Measurements from ENCODE around the gene GRPR.

The GRPR gene

DNA sequence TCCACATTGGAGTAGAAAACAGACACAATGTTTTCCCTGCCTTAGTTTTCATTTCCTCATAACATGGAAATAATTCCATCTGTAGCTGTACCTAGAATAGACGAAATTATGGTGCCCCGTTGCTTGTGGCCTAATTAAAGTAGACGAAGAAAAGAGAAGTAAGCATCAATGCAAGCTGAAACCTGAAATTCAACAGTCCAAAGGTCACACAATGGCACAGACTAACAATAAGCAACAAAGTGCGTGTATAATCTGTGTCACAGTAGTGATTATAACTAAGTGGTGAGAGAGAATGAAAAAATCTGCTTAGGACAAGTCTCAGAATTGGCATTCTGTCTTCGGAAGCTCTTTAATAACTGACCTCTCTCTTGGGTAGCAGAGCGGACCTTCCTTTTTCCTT lies 68.2 kb downstream of the GRPR start:
- TF ChIP-seq, protein P1, sequence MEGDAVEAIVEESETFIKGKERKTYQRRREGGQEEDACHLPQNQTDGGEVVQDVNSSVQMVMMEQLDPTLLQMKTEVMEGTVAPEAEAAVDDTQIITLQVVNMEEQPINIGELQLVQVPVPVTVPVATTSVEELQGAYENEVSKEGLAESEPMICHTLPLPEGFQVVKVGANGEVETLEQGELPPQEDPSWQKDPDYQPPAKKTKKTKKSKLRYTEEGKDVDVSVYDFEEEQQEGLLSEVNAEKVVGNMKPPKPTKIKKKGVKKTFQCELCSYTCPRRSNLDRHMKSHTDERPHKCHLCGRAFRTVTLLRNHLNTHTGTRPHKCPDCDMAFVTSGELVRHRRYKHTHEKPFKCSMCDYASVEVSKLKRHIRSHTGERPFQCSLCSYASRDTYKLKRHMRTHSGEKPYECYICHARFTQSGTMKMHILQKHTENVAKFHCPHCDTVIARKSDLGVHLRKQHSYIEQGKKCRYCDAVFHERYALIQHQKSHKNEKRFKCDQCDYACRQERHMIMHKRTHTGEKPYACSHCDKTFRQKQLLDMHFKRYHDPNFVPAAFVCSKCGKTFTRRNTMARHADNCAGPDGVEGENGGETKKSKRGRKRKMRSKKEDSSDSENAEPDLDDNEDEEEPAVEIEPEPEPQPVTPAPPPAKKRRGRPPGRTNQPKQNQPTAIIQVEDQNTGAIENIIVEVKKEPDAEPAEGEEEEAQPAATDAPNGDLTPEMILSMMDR (IDR thresholded peaks at IDR 0.05; ENCODE audit: borderline replicate concordance, insufficient read depth, low read depth, low read length): no peak
- no peak overlapping the region for H3K4me3 ChIP-seq (ENCODE audit: low read depth, low read length)

- TF ChIP-seq, protein P1 (IDR thresholded peaks at IDR 0.05; ENCODE audit: borderline replicate concordance, insufficient read depth, low read depth, low read length): no peak
- H3K4me3 ChIP-seq (ENCODE audit: low read depth, low read length): no peak overlapping the region
Observed at GRCh38 chrX:16196829-16197228, 73.5 kb downstream of the GRPR start.

DNA sequence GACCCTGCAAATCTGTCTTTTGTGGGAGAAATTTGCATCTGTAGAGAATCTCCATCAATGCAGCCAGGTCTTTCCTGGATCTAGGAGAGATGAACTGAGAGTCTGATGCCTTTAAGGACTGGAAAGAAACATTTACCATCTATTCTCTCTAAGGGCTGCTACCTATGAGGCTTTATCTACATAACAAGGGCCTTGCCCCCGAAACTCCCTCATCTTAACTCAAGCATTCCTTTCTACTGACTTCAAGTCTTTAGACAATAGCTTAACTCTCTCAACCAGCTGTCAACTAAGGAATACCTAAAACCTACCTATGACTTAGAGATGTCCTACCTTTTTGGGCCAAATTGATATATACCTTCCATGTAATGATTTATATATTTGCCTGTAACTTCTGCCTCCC lies 76.0 kb downstream of the GRPR start:
- TF ChIP-seq, protein P1 (IDR thresholded peaks at IDR 0.05; ENCODE audit: borderline replicate concordance, insufficient read depth, low read depth, low read length): no peak
- H3K4me3 ChIP-seq (ENCODE audit: low read depth, low read length): no peak overlapping the region

DNA sequence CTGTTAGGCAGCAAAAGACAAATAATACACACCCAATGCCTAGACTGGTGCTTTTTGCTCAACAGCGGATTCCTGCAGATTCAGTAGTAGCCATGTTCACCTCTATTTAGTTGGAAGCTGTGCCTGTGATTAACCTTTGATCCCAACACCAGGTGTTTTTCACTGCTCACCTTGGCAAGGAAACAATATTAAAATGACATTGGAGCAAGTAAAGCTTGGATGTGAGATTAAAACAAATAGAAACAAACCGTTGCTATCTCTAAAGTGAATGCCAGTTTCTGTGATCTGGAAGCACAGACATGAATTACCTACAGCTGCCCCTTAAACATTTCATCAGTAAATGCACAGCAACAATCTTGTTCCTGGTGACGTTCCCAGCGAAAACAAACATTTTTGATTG lies 79.6 kb downstream of the GRPR start:
- TF ChIP-seq, protein P1 (IDR thresholded peaks at IDR 0.05; ENCODE audit: borderline replicate concordance, insufficient read depth, low read depth, low read length): no peak
- no peak overlapping the region for H3K4me3 ChIP-seq (ENCODE audit: low read depth, low read length)

Measured in GM12875 (cell line).